NCI-H524 (cell line): ENCODE data around the gene ATP5PB.

Experiments used
- DNase-seq, 2 experiments: peaks; one replicate each; lab custom pipeline; 2025; lab: John Stamatoyannopoulos, UW

ATP5PB gene

GRCh38 chr1:111475701-111476100 is 26.4 kb downstream of the ATP5PB start:
- DNase-seq = no peak

- no peak for DNase-seq
These were observed 26.9 kb downstream of the ATP5PB start for GRCh38 chr1:111476214-111476613.

GRCh38 chr1:111476761-111477309 is 27.6 kb downstream of the ATP5PB start:
- no peak for DNase-seq

- DNase-seq = no peak
These were observed 31.4 kb downstream of the ATP5PB start for GRCh38 chr1:111480674-111481073.

GRCh38 chr1:111481387-111482221 is 32.3 kb downstream of the ATP5PB start:
- peak; percentile 20 to 76 for DNase-seq

GRCh38 chr1:111483166-111483565 is 33.9 kb downstream of the ATP5PB start:
- DNase-seq = no peak

GRCh38 chr1:111483876-111484275 is 34.6 kb downstream of the ATP5PB start:
- no peak for DNase-seq

GRCh38 chr1:111484391-111485026 is 35.2 kb downstream of the ATP5PB start:
- DNase-seq = no peak

GRCh38 chr1:111486431-111486830 is 37.2 kb downstream of the ATP5PB start:
- no peak for DNase-seq

GRCh38 chr1:111487133-111487532 is 37.9 kb downstream of the ATP5PB start:
- no peak for DNase-seq

- no peak for DNase-seq
These were observed 39.4 kb downstream of the ATP5PB start for GRCh38 chr1:111488669-111489068.

- no peak for DNase-seq
These were observed 40.3 kb downstream of the ATP5PB start for GRCh38 chr1:111489604-111490003.

GRCh38 chr1:111490220-111490619 is 41.0 kb downstream of the ATP5PB start:
- no peak for DNase-seq

GRCh38 chr1:111491070-111491469 is 41.8 kb downstream of the ATP5PB start:
- DNase-seq = no peak

- no peak for DNase-seq
These were observed 47.1 kb downstream of the ATP5PB start for GRCh38 chr1:111496398-111496797.

- DNase-seq = no peak
These were observed 48.3 kb downstream of the ATP5PB start for GRCh38 chr1:111497592-111497991.

- DNase-seq = no peak
These were observed 49.9 kb downstream of the ATP5PB start for GRCh38 chr1:111499026-111499785.

GRCh38 chr1:111501645-111502044 is 52.4 kb downstream of the ATP5PB start:
- DNase-seq = no peak

- no peak for DNase-seq
These were observed 54.4 kb downstream of the ATP5PB start, which contains the start of the genes ADORA3 and TMIGD3 for GRCh38 chr1:111503585-111504060. ADORA3 (minus strand) TSS chr1:111503633; CDS start chr1:111503354, 279 bp downstream. TMIGD3 (minus strand) TSS chr1:111503633; CDS start chr1:111503354, 279 bp downstream.

GRCh38 chr1:111504097-111504496 is 54.8 kb downstream of the ATP5PB start:
- no peak for DNase-seq

- DNase-seq = no peak
These were observed 56.4 kb downstream of the ATP5PB start for GRCh38 chr1:111505641-111506119.

GRCh38 chr1:111506561-111506960 is 57.3 kb downstream of the ATP5PB start:
- no peak for DNase-seq
